Measurements from ENCODE around the gene CSNK1G1.

- TF ChIP-seq CTCF (IDR thresholded peaks at IDR 0.05) = no peak
- TF ChIP-seq POLR2AphosphoS5 (IDR thresholded peaks at IDR 0.05) = no peak
These were observed 162.0 kb downstream of the CSNK1G1 start for GRCh38 chr15:64193971-64194370.
